Uterus (tissue), 2 donors: ENCODE measurements around the gene SCAPER.
"Not testable (repeated sequence)": the region's sequence is repeated elsewhere in the genome, so short reads cannot be mapped to it uniquely, and the experiment has no call there.

Experiments
- CTCF ChIP-seq, 4 experiments: fragments of 200-600 bp in 2 of 4; fragments of 450-650 bp in 2 of 4; sonication (generic) in 2 of 4; IDR thresholded peaks; one replicate each; pipeline ENCODE4 v1.5.1; 2016 to 2019; ENCODE audit warnings: antibody characterized with exemption in 4 of 4, mild to moderate bottlenecking in 2 of 4, moderate library complexity in 1 of 4
- POLR2A ChIP-seq, 2 donors: fragments of 450-650 bp; IDR thresholded peaks; one replicate each; pipeline ENCODE4 v1.6.1; 2016; ENCODE audit warnings: antibody characterized with exemption in 2 of 2, mild to moderate bottlenecking in 1 of 2, moderate library complexity in 1 of 2

- TF ChIP-seq CTCF, POLR2A (IDR thresholded peaks at IDR 0.05): not testable (repeated sequence)
Observed at GRCh38 chr15:76887280-76888141, 17.6 kb downstream of the SCAPER start.
